SK-N-MC (cell line): ENCODE data around the gene TSPEAR.

Source experiments
- DNase-seq: peaks from one replicate; pipeline ENCODE4 v3.0.0-alpha.2; 2011; ENCODE audit warnings: low read depth, low spot score
- H3K27ac ChIP-seq: fragments of 200-600 bp; sonication (generic); 2 replicates; pipeline ENCODE4 v1.5.1; 2016; ENCODE audit warnings: mixed run types
- H3K36me3 ChIP-seq: fragments of 200-600 bp; sonication (generic); 2 replicates; pipeline ENCODE4 v1.6.1; 2017; ENCODE audit warnings: antibody characterized with exemption, low read length, mixed read lengths; ENCODE audit not compliant: insufficient read depth
- H3K4me3 ChIP-seq: fragments of 200-600 bp; sonication (generic); 2 replicates; pipeline ENCODE4 v1.5.1; 2016
- H3K9ac ChIP-seq: fragments of 200-600 bp; sonication (generic); 2 replicates; pipeline ENCODE4 v1.8.0; 2017; ENCODE audit warnings: mixed run types, mixed read lengths; ENCODE audit not compliant: insufficient read length
- H3K9me3 ChIP-seq: fragments of 200-600 bp; sonication (generic); 2 replicates; pipeline ENCODE4 v1.6.1; 2017; ENCODE audit warnings: low read depth, mild to moderate bottlenecking, antibody characterized with exemption, low read length, moderate library complexity, mixed read lengths
- EZH2 ChIP-seq: fragments of 200-600 bp; sonication (generic); IDR thresholded peaks from one replicate; pipeline ENCODE4 v1.6.1; 2017; ENCODE audit warnings: antibody characterized with exemption
- FOXP2 ChIP-seq: optimal IDR thresholded peaks from 2 replicates; pipeline ENCODE3; 2011; ENCODE audit warnings: mild to moderate bottlenecking, moderate library complexity; ENCODE audit not compliant: insufficient read depth; ENCODE audit errors: extremely low read length, control extremely low read depth
- POLR2AphosphoS5 ChIP-seq: IDR thresholded peaks from 2 replicates; pipeline ENCODE4 v1.6.1; 2012; ENCODE audit warnings: mild to moderate bottlenecking, low read depth, low read length, borderline replicate concordance

TSPEAR gene

DNA sequence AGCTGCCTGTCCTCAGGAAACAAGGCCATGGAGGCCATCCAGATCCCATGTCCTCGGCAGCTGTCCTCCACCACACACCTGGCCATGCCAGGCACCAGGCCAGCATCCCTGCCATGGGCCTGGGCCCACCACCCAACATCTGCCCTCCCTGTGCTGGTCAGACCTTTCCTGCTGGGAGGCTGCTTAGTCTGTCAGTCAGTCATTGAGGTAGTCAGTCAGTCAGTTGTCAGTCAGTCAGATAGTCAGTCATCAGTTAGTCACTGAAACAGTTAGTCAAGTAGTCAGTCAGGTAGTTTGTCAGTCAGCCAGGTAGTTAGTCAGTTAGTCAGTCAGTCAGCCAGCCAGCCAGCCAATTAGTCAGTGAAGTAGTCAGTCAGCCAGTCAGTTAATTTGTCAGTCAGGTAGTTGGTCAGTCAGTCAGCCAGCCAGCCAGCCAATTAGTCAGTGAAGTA is 188.6 kb downstream of the TSPEAR start:
- no peak for DNase-seq
- H3K9me3 ChIP-seq, result no peaks in the 10 kb centered on the region
- H3K9ac ChIP-seq, result no peak overlapping the region
- H3K4me3 ChIP-seq, result no peak overlapping the region
- TF ChIP-seq FOXP2, result no peak
- TF ChIP-seq POLR2AphosphoS5, result no peak
- no peak for TF ChIP-seq EZH2
- no peak overlapping the region for H3K27ac ChIP-seq
- H3K36me3 ChIP-seq, result peaks cover 44% of the 10 kb centered on the region

DNA sequence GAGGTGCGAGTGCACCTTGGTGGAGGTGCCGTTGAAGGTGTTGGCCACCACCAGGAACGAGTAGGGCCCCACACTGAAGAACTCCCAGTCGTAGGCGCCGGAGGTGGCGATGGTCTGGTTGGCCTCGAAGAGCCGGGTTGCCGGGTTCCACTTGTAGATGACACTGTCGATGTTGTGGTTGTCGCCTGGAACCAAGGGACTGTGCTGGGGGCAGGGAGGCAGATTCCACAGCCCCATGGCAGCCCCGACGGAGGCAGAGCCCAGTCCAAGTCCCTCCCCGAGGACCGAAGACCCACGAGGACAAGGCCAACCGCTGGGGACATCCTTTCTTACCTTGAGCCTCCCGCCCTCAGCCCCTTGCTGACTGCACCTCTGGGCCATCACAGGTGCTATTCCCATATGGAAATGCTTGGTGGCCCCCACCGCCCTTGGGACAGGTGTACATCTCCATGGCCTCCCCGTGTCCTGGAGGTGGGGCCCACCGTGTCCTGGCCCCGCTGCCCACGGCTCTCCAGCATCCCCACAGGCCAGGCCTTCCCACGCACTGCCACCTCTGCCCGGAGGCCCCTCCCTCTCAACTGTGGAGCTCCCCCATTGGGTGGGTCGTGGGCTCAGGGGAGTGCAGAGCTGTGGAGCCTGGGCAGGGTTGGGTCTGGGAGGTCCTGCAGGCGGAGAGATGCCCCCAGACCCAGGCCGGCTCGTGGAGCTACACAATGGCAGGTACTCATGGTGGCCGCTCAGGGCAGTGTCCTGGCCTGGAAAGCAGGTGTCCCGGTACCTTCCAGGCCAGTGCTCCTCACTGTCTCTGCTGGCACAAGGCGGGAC is 189.2 kb downstream of the TSPEAR start:
- no peak overlapping the region for H3K9ac ChIP-seq
- no peak for TF ChIP-seq FOXP2
- no peak for TF ChIP-seq EZH2
- no peak for TF ChIP-seq POLR2AphosphoS5
- H3K9me3 ChIP-seq, result no peaks in the 10 kb centered on the region
- peaks cover 40% of the 10 kb centered on the region for H3K36me3 ChIP-seq
- no peak for DNase-seq
- no peak overlapping the region for H3K27ac ChIP-seq
- no peak overlapping the region for H3K4me3 ChIP-seq

DNA sequence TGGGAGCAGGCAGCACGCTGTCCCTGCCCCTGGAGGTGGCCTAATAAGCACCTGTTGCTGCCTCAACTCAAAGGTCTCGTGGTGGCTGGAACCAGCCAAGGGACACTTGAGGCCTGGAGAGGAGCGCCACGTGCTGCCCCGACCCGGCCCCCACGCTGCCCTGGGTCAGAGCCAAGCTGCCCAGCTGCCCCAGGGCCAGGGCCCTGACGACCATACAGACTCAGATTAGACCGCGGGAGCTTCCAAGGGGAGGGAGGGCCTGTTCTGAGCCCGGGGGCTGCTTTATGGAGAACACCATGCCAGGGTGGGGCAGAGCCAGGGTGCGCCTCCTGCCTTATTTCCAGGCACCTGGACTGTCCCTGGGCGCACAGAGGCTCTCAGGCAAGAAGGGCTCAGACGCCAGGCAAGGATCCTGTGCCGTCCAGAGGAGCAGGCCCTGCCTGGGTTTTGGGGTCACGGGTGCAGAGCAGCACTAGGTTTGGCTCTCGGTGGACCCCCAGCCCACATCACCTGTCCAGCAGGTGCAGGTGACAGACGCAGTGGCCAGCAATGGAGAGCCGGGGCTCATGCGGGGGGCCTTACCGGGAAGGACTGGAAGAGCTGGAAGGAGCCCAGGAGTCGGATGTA is 190.0 kb downstream of the TSPEAR start:
- H3K9ac ChIP-seq, result no peak overlapping the region
- no peak overlapping the region for H3K4me3 ChIP-seq
- no peaks in the 10 kb centered on the region for H3K9me3 ChIP-seq
- TF ChIP-seq FOXP2 (no peak), EZH2 (no peak), POLR2AphosphoS5 (no peak)
- H3K36me3 ChIP-seq, result peaks cover 33% of the 10 kb centered on the region
- DNase-seq, result no peak
- no peak overlapping the region for H3K27ac ChIP-seq

DNA sequence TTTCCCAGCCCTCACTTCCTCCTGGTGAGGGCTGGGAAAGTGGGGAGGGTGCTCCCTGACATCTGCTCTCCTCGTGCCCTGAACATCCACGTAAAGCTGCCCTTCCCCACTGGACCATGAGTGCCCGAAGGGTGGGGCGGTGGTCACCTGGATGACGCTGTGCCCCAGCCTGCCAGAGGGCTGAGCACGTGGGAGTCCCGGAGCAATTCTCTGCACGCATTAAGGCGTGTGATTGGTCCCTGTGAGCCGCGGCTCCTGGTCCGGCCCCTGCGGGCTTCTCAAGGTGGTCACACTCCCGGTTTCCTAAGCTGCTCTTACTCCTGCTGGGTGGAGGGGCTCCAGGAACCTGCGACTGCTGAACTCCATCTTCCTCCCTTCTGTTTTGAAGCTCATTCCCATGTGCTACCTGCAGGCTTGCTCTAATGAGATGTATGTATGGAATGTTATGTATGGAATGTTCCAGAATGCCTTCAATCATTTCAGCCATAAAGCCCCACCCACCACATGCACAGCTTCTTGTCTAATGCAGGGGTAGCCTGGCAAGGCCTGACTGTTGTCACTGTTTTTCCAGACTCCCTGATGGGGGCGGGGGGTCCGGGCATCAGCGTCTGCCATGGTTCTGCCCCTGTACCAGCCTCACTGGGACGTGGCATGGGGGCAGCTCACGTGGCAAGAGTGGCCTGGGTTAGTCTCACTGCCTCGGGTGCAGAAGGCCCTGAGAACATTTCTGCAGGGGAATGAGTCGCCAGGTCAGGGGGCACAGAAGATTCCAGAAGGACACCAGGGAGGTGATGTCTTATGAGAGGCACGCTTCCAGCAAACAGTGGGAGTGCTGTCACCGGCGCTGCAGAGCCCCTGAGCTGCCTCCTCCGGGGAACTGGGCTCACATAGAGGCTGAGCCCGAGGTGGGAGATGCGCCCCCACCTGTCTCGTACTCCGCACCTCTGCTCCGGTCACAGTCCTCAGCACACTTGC is 190.8 kb downstream of the TSPEAR start:
- H3K4me3 ChIP-seq, result no peak overlapping the region
- peaks cover 25% of the 10 kb centered on the region for H3K36me3 ChIP-seq
- H3K27ac ChIP-seq, result no peak overlapping the region
- no peak for DNase-seq
- no peaks in the 10 kb centered on the region for H3K9me3 ChIP-seq
- TF ChIP-seq FOXP2, result no peak
- no peak for TF ChIP-seq POLR2AphosphoS5
- TF ChIP-seq EZH2, result no peak
- no peak overlapping the region for H3K9ac ChIP-seq

DNA sequence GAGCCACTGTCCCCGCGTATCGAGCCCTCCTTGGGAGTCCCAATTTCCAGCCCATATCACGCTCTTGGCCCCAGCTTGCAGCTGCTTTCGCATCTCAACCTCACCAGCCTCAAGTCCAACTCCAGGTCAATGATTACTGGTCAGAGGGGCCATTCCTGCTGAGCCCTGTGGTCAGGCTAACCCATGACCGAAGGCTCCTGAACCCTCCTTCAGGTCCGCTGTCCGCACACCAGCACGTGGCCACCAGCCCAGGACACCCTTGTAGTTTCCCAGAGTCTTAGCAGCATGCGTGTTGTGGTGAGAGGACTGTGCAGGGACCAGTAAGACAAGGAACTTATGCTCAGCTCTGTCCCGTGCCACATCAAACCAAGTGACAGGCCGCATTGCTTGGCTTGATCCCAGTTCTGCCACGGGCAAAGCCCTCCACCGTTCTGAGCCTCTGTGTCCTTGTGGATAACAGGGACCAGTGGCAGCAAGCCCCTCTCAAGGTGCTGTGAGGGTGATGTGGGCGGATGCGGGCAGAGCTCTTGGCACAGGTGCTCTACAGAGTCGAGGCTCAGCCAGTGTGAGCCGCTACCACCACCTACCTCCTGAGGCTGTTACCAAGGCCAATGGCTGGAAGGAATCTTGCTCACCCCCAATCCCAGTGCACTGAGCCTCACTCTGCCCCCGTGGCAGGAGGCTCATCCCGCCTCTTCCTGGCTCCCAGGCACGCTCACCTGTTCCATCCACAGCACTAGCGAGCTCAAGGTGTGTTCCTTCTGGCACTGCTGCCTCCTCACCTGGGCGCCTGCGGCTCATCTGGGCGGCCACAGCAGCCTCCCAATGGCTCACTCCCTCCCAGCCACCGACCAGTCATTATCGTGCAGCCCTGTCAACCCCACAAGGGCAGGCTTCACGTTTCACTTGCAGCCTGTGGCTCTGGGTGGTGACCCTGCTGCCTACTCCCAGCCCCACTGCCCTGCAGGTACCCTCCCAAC is 191.7 kb downstream of the TSPEAR start:
- Histone ChIP-seq H3K9ac (no peak overlapping the region), H3K36me3 (peaks cover 15% of the 10 kb centered on the region; the same call in 1 of the 2 replicates), H3K4me3 (no peak overlapping the region), H3K9me3 (no peaks in the 10 kb centered on the region), H3K27ac (no peak overlapping the region)
- no peak for DNase-seq
- TF ChIP-seq EZH2 (no peak), FOXP2 (no peak)

DNA sequence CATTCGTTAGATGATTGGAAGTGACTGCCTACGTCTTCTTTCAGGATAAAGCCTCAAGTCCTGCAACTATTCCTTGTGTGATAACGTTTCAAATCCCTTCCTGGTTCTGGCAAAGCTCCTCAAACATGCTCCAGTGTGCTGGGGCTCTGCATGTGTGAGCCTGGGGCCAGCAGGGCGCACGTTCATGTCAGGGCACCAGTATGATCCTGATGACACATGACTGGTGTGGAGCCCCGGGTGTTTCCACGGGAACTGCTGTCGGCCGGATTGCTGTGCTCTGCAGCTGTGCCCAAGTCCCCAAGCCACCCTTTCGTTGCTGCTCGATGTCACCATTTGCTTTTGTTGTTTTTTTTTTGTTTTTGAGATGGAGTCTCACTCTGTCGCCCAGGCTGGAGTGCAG is 192.7 kb downstream of the TSPEAR start:
- Histone ChIP-seq H3K9ac (no peak overlapping the region), H3K4me3 (no peak overlapping the region), H3K9me3 (no peaks in the 10 kb centered on the region), H3K27ac (no peak overlapping the region), H3K36me3 (peaks cover 8% of the 10 kb centered on the region; the same call in 1 of the 2 replicates)
- TF ChIP-seq POLR2AphosphoS5 (no peak), EZH2 (no peak), FOXP2 (no peak)
- no peak for DNase-seq

DNA sequence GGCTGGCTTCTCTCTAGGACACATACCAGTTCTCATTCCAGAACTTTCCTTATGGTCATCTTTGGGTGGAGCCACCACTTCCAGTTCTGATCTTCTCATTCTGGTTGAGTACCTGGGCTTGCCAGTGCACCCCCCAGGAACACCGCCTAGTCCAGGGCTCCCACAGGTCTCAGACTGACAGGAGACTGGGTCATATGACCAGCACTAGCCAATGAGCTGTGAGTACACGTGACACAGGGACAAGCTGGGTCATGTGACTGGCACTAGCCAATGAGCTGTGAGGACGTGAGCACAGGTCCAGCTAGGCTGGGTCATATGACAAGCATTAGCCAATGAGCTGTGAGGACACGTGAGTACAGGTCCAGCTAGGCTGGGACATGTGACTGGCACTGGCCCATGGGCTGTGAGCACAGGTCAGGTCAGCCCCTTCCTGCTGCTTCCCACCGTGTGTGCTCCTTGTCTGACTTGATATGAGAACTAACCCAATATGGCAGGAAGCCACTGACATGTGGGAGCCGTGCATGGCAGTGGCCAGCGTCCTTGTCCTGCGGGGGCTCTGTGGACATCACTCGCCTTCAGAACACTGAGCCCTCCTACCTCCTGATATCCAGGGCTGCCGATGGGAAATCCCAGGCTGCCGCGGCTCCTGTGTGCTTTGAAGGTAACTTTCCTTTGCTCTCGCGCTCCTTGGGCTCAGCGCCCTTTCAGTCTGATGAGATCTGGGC is 194.0 kb downstream of the TSPEAR start:
- H3K27ac ChIP-seq, result no peak overlapping the region
- no peak overlapping the region for H3K4me3 ChIP-seq
- no peaks in the 10 kb centered on the region for H3K9me3 ChIP-seq
- no peak for TF ChIP-seq EZH2
- TF ChIP-seq FOXP2, result no peak
- TF ChIP-seq POLR2AphosphoS5, result no peak
- H3K9ac ChIP-seq, result no peak overlapping the region
- DNase-seq, result no peak
- H3K36me3 ChIP-seq, result 0 out of 2 replicates have a peak, but pooled peaks cover 3% of the 10 kb centered on the region
